Measurements from ENCODE around the gene LIMS2.

LIMS2 gene

DNA sequence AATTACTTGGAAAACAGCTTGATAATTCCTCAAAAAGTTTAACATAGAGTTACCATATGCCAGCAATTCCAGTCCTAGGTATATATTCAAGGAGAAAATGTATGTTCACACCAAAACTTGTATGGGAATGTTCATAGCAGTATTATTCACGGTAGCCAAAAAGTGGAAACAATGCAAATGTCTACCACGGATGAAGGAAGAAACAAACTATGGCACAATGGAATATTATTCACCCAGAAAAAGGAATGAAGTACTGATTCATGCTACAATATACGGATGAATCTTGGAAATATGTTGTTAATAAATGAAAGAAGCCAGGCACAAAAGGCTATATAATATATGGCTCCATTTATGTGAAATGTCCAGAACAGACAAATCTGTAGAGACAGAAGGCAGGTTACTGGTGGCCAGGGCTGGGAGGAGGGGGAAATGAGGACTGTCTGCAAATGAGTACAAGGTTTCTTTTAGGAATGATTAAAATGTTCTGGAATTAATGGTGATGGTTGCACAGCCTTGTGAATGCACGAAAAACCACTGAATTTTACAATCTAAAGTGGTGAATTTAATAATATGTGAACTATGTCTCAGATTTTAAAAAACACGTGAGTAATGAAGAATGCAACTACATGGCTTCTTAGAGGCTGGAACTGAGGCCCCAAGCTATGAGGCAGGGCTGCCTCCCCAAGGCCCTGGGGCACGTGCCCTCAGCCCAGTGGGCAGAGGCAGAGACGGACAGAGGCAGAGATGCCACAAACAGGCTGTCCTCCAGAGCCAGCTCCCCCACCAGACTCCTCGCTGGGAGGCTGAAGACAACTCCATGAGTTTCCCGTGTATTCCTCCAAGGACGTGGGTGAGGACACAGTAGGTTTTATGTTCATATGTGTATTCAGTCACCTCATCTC lies 5.0 kb downstream of the LIMS2 start:
- TF ChIP-seq ZFP3 (CRISPR knock-in tag; IDR thresholded peaks at IDR 0.05), result no peak
- TF ChIP-seq ZC3H10 (CRISPR knock-in tag; IDR thresholded peaks at IDR 0.05), result no peak
- no peak for TF ChIP-seq ZFP30 (CRISPR knock-in tag; IDR thresholded peaks at IDR 0.05)
- no peak for TF ChIP-seq GLIS3 (CRISPR knock-in tag; IDR thresholded peaks at IDR 0.05)
- no peak for TF ChIP-seq RARB (CRISPR knock-in tag; IDR thresholded peaks at IDR 0.05)
- TF ChIP-seq, protein P1, sequence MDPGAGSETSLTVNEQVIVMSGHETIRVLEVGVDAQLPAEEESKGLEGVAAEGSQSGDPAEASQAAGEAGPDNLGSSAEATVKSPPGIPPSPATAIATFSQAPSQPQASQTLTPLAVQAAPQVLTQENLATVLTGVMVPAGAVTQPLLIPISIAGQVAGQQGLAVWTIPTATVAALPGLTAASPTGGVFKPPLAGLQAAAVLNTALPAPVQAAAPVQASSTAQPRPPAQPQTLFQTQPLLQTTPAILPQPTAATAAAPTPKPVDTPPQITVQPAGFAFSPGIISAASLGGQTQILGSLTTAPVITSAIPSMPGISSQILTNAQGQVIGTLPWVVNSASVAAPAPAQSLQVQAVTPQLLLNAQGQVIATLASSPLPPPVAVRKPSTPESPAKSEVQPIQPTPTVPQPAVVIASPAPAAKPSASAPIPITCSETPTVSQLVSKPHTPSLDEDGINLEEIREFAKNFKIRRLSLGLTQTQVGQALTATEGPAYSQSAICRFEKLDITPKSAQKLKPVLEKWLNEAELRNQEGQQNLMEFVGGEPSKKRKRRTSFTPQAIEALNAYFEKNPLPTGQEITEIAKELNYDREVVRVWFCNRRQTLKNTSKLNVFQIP (CRISPR knock-in tag; IDR thresholded peaks at IDR 0.05; ENCODE audit: borderline replicate concordance, low read depth), result no peak
- TF ChIP-seq ZNF565 (CRISPR knock-in tag; conservative IDR thresholded peaks at IDR 0.05; ENCODE audit: low read depth), result no peak
- TF ChIP-seq ARNTL (CRISPR knock-in tag; IDR thresholded peaks at IDR 0.05; ENCODE audit: borderline replicate concordance, low read depth), result no peak
- no peak for TF ChIP-seq TCF4 (CRISPR knock-in tag; IDR thresholded peaks at IDR 0.05; ENCODE audit: borderline replicate concordance)
- TF ChIP-seq PPARA (CRISPR knock-in tag; IDR thresholded peaks at IDR 0.05; ENCODE audit: borderline replicate concordance), result no peak
- TF ChIP-seq, protein P2, sequence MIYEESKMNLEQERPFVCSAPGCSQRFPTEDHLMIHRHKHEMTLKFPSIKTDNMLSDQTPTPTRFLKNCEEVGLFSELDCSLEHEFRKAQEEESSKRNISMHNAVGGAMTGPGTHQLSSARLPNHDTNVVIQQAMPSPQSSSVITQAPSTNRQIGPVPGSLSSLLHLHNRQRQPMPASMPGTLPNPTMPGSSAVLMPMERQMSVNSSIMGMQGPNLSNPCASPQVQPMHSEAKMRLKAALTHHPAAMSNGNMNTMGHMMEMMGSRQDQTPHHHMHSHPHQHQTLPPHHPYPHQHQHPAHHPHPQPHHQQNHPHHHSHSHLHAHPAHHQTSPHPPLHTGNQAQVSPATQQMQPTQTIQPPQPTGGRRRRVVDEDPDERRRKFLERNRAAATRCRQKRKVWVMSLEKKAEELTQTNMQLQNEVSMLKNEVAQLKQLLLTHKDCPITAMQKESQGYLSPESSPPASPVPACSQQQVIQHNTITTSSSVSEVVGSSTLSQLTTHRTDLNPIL (CRISPR knock-in tag; IDR thresholded peaks at IDR 0.05; ENCODE audit: low read depth), result no peak
- TF ChIP-seq CSDC2 (CRISPR knock-in tag; IDR thresholded peaks at IDR 0.05), result no peak
- TF ChIP-seq, protein P3, sequence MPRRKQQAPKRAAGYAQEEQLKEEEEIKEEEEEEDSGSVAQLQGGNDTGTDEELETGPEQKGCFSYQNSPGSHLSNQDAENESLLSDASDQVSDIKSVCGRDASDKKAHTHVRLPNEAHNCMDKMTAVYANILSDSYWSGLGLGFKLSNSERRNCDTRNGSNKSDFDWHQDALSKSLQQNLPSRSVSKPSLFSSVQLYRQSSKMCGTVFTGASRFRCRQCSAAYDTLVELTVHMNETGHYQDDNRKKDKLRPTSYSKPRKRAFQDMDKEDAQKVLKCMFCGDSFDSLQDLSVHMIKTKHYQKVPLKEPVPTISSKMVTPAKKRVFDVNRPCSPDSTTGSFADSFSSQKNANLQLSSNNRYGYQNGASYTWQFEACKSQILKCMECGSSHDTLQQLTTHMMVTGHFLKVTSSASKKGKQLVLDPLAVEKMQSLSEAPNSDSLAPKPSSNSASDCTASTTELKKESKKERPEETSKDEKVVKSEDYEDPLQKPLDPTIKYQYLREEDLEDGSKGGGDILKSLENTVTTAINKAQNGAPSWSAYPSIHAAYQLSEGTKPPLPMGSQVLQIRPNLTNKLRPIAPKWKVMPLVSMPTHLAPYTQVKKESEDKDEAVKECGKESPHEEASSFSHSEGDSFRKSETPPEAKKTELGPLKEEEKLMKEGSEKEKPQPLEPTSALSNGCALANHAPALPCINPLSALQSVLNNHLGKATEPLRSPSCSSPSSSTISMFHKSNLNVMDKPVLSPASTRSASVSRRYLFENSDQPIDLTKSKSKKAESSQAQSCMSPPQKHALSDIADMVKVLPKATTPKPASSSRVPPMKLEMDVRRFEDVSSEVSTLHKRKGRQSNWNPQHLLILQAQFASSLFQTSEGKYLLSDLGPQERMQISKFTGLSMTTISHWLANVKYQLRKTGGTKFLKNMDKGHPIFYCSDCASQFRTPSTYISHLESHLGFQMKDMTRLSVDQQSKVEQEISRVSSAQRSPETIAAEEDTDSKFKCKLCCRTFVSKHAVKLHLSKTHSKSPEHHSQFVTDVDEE (CRISPR knock-in tag; IDR thresholded peaks at IDR 0.05), result no peak

DNA sequence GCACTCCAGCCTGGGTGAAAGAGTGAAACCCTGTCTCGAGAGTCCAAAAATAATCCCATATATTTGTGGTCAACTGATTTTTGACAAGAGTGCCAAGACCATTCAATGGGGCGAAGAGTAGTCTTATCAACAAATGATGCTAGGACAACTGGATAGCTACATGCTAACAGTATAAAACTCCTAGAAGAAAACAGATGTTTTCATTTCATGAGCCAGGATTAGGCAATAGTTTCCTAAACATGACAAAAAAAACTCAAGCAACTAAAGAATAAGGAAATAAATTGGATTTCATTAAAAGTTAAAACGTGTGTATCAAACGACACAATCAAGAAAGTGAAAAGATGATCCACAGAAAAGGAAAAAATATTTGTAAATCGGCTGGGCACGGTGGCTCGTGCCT lies 6.3 kb downstream of the LIMS2 start:
- no peak for ATAC-seq
- no peak for TF ChIP-seq ZC3H10 (CRISPR knock-in tag; IDR thresholded peaks at IDR 0.05)
- no peak for TF ChIP-seq BACH2 (CRISPR knock-in tag; IDR thresholded peaks at IDR 0.05; ENCODE audit: borderline replicate concordance)
- TF ChIP-seq ZNF8 (CRISPR knock-in tag; IDR thresholded peaks at IDR 0.05), result no peak
- no peak for TF ChIP-seq CSDC2 (CRISPR knock-in tag; IDR thresholded peaks at IDR 0.05)
- no peak for TF ChIP-seq SNAI2 (CRISPR knock-in tag; IDR thresholded peaks at IDR 0.05)
- TF ChIP-seq ZFP3 (CRISPR knock-in tag; IDR thresholded peaks at IDR 0.05), result no peak
- no peak for TF ChIP-seq OSR1 (CRISPR knock-in tag; IDR thresholded peaks at IDR 0.05)
- no peak for TF ChIP-seq ARNTL (CRISPR knock-in tag; IDR thresholded peaks at IDR 0.05; ENCODE audit: borderline replicate concordance, low read depth)
- TF ChIP-seq, protein P2 (CRISPR knock-in tag; IDR thresholded peaks at IDR 0.05; ENCODE audit: low read depth), result no peak
- TF ChIP-seq, protein P4, sequence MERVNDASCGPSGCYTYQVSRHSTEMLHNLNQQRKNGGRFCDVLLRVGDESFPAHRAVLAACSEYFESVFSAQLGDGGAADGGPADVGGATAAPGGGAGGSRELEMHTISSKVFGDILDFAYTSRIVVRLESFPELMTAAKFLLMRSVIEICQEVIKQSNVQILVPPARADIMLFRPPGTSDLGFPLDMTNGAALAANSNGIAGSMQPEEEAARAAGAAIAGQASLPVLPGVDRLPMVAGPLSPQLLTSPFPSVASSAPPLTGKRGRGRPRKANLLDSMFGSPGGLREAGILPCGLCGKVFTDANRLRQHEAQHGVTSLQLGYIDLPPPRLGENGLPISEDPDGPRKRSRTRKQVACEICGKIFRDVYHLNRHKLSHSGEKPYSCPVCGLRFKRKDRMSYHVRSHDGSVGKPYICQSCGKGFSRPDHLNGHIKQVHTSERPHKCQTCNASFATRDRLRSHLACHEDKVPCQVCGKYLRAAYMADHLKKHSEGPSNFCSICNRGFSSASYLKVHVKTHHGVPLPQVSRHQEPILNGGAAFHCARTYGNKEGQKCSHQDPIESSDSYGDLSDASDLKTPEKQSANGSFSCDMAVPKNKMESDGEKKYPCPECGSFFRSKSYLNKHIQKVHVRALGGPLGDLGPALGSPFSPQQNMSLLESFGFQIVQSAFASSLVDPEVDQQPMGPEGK (CRISPR knock-in tag; IDR thresholded peaks at IDR 0.05; ENCODE audit: borderline replicate concordance), result no peak
- TF ChIP-seq, protein P5, sequence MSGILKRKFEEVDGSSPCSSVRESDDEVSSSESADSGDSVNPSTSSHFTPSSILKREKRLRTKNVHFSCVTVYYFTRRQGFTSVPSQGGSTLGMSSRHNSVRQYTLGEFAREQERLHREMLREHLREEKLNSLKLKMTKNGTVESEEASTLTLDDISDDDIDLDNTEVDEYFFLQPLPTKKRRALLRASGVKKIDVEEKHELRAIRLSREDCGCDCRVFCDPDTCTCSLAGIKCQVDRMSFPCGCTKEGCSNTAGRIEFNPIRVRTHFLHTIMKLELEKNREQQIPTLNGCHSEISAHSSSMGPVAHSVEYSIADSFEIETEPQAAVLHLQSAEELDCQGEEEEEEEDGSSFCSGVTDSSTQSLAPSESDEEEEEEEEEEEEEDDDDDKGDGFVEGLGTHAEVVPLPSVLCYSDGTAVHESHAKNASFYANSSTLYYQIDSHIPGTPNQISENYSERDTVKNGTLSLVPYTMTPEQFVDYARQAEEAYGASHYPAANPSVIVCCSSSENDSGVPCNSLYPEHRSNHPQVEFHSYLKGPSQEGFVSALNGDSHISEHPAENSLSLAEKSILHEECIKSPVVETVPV (CRISPR knock-in tag; IDR thresholded peaks at IDR 0.05), result no peak
- TF ChIP-seq ZFP30 (CRISPR knock-in tag; IDR thresholded peaks at IDR 0.05), result no peak
- TF ChIP-seq ESRRG (CRISPR knock-in tag; IDR thresholded peaks at IDR 0.05), result no peak
- no peak for TF ChIP-seq TCF4 (CRISPR knock-in tag; IDR thresholded peaks at IDR 0.05; ENCODE audit: borderline replicate concordance)
- no peak for TF ChIP-seq RARB (CRISPR knock-in tag; IDR thresholded peaks at IDR 0.05)
- no peak for TF ChIP-seq GLIS3 (CRISPR knock-in tag; IDR thresholded peaks at IDR 0.05)
- TF ChIP-seq ZNF565 (CRISPR knock-in tag; conservative IDR thresholded peaks at IDR 0.05; ENCODE audit: low read depth), result no peak
- TF ChIP-seq, protein P3 (CRISPR knock-in tag; IDR thresholded peaks at IDR 0.05), result no peak
- no peak for TF ChIP-seq ISL1 (CRISPR knock-in tag; IDR thresholded peaks at IDR 0.05)
- no peak for TF ChIP-seq PPARA (CRISPR knock-in tag; IDR thresholded peaks at IDR 0.05; ENCODE audit: borderline replicate concordance)

More for the DNA sequence above, 5.0 kb downstream of the LIMS2 start:
- no peak for ATAC-seq
